H9 (cell line): ENCODE data around the gene ANKRD2. TPM values are rescaled to one million over a fixed set of nuclear protein-coding genes. Genes with fewer than 3 reads are reported as not detected.

Source experiments
- DNase-seq: peaks from one replicate; pipeline ENCODE4 v3.0.0-alpha.2; 2017
- H2AFZ ChIP-seq: one replicate; pipeline ENCODE4 v1.6.1; 2013; ENCODE audit warnings: mild to moderate bottlenecking, low read length, control low read depth, moderate library complexity
- H2AK5ac ChIP-seq: 2 replicates; pipeline ENCODE4 v1.6.1; 2013; ENCODE audit warnings: low read length, control low read depth, mixed read lengths; ENCODE audit not compliant: insufficient read length
- H2BK120ac ChIP-seq: one replicate; pipeline ENCODE4 v1.6.1; 2013; ENCODE audit warnings: low read depth, mild to moderate bottlenecking, low read length, control low read depth, inconsistent platforms; ENCODE audit not compliant: poor library complexity, severe bottlenecking
- H2BK12ac ChIP-seq: 2 replicates; pipeline ENCODE4 v1.6.1; 2013; ENCODE audit warnings: low read length, control low read depth, mixed read lengths, low read depth; ENCODE audit not compliant: insufficient read length
- H2BK15ac ChIP-seq: 2 replicates; pipeline ENCODE4 v1.6.1; 2013; ENCODE audit warnings: low read depth, low read length, control low read depth
- H2BK20ac ChIP-seq: one replicate; pipeline ENCODE4 v1.6.1; 2013; ENCODE audit warnings: low read depth, mild to moderate bottlenecking, low read length, control low read depth, inconsistent platforms; ENCODE audit not compliant: poor library complexity, severe bottlenecking
- H2BK5ac ChIP-seq: 2 replicates; pipeline ENCODE4 v1.6.1; 2013; ENCODE audit warnings: low read length, control low read depth, mixed read lengths; ENCODE audit not compliant: insufficient read length
- H3K14ac ChIP-seq: 2 replicates; pipeline ENCODE4 v1.6.1; 2013; ENCODE audit warnings: low read length, control low read depth; ENCODE audit not compliant: insufficient read depth
- H3K18ac ChIP-seq: 2 replicates; pipeline ENCODE4 v1.6.1; 2013; ENCODE audit warnings: low read depth, mild to moderate bottlenecking, mixed read lengths, low read length, control low read depth; ENCODE audit not compliant: insufficient read length
- H3K23ac ChIP-seq: 2 replicates; pipeline ENCODE4 v1.6.1; 2013; ENCODE audit warnings: low read length, control low read depth, mixed read lengths, low read depth; ENCODE audit not compliant: insufficient read length
- H3K23me2 ChIP-seq: 2 replicates; pipeline ENCODE4 v1.6.1; 2013; ENCODE audit warnings: low read depth, mild to moderate bottlenecking, mixed read lengths, low read length, control low read depth; ENCODE audit not compliant: insufficient read length, poor library complexity, severe bottlenecking
- H3K27ac ChIP-seq: 2 replicates; pipeline ENCODE4 v1.5.1; 2013; ENCODE audit warnings: low read length, control low read depth, mixed read lengths, low read depth; ENCODE audit not compliant: insufficient read length
- H3K27me3 ChIP-seq: 2 replicates; pipeline ENCODE4 v1.6.1; 2013; ENCODE audit warnings: low read length, control low read depth, inconsistent platforms; ENCODE audit not compliant: insufficient read depth
- H3K4ac ChIP-seq: 2 replicates; pipeline ENCODE4 v1.6.1; 2013; ENCODE audit warnings: low read depth, mild to moderate bottlenecking, control low read depth, inconsistent platforms, low read length, moderate library complexity
- H3K4me1 ChIP-seq: 2 replicates; pipeline ENCODE4 v1.6.1; 2013; ENCODE audit warnings: low read length, control low read depth, inconsistent platforms; ENCODE audit not compliant: insufficient read depth
- H3K4me2 ChIP-seq: 2 replicates; pipeline ENCODE4 v1.6.1; 2013; ENCODE audit warnings: low read length, control low read depth, mixed read lengths; ENCODE audit not compliant: insufficient read length, insufficient read depth
- H3K56ac ChIP-seq: 2 replicates; pipeline ENCODE4 v1.6.1; 2013; ENCODE audit warnings: low read depth, mild to moderate bottlenecking, mixed read lengths, low read length, control low read depth; ENCODE audit not compliant: insufficient read length
- H3K79me1 ChIP-seq: 2 replicates; pipeline ENCODE4 v1.6.1; 2013; ENCODE audit warnings: low read depth, mild to moderate bottlenecking, moderate library complexity, low read length, control low read depth, inconsistent platforms; ENCODE audit not compliant: insufficient read depth, poor library complexity, severe bottlenecking
- H3K79me2 ChIP-seq: 2 replicates; pipeline ENCODE4 v1.6.1; 2013; ENCODE audit warnings: low read length, control low read depth, inconsistent platforms; ENCODE audit not compliant: insufficient read depth
- H3K9ac ChIP-seq: 2 replicates; pipeline ENCODE4 v1.6.1; 2013; ENCODE audit warnings: low read length, control low read depth, mixed read lengths; ENCODE audit not compliant: insufficient read length; ENCODE audit errors: extremely low read depth
- H3K9me3 ChIP-seq: one replicate; pipeline ENCODE4 v1.6.1; 2013; ENCODE audit warnings: low read depth, low read length, inconsistent platforms; ENCODE audit not compliant: control insufficient read depth
- H3T11ph ChIP-seq: one replicate; pipeline ENCODE4 v1.6.1; 2013; ENCODE audit warnings: mild to moderate bottlenecking, low read length, control low read depth, inconsistent platforms
- H4K20me1 ChIP-seq: one replicate; pipeline ENCODE4 v1.6.1; 2013; ENCODE audit not compliant: control insufficient read depth, insufficient read length, insufficient read depth
- H4K5ac ChIP-seq: 2 replicates; pipeline ENCODE4 v1.6.1; 2013; ENCODE audit warnings: low read depth, mild to moderate bottlenecking, mixed read lengths, low read length, control low read depth; ENCODE audit not compliant: insufficient read length
- H4K8ac ChIP-seq: replicated peaks from 2 replicates; pipeline ENCODE4 v1.6.1; 2013; ENCODE audit warnings: low read length, control low read depth, mixed read lengths, low read depth; ENCODE audit not compliant: insufficient read length
- H4K91ac ChIP-seq: 2 replicates; pipeline ENCODE4 v1.6.1; 2013; ENCODE audit warnings: low read depth, mild to moderate bottlenecking, moderate library complexity, mixed read lengths, low read length, control low read depth; ENCODE audit not compliant: insufficient read length
- H3K27ac Mint-ChIP-seq, 3 experiments: 2 replicates in 2 of 3; 3 replicates in 1 of 3; pipeline ENCODE4 v1.8.0; 2020 to 2021; ENCODE audit warnings: mixed read lengths in 3 of 3, mild to moderate bottlenecking in 1 of 3, moderate library complexity in 1 of 3
- H3K27me3 Mint-ChIP-seq: 2 replicates; pipeline ENCODE4 v1.8.0; 2021; ENCODE audit warnings: low read depth, mild to moderate bottlenecking, moderate library complexity, mixed read lengths
- H3K36me3 Mint-ChIP-seq, 3 experiments: 2 replicates in 2 of 3; 3 replicates in 1 of 3; pipeline ENCODE4 v1.8.0; 2020 to 2021; ENCODE audit warnings: low read depth in 3 of 3, mixed read lengths in 3 of 3; ENCODE audit not compliant: insufficient read depth in 1 of 3
- H3K4me1 Mint-ChIP-seq, 2 experiments: 2 replicates each; pipeline ENCODE4 v1.8.0; 2020; ENCODE audit warnings: mixed read lengths in 2 of 2
- H3K4me3 Mint-ChIP-seq, 2 experiments: 2 replicates in 1 of 2; 3 replicates in 1 of 2; pipeline ENCODE4 v1.8.0; 2020 to 2021; ENCODE audit warnings: mild to moderate bottlenecking in 2 of 2, mixed read lengths in 2 of 2, moderate library complexity in 1 of 2
- H3K9me3 Mint-ChIP-seq, 2 experiments: 2 replicates in 1 of 2; 3 replicates in 1 of 2; pipeline ENCODE4 v1.8.0; 2020; ENCODE audit warnings: mild to moderate bottlenecking in 2 of 2, mixed read lengths in 2 of 2, moderate library complexity in 1 of 2
- WGBS: extraction: QIAGEN DNeasy Blood & Tissue Kit; methylation state at CpG from one replicate; pipeline ENCODE4 v1.1.7; 2013; ENCODE audit warnings: missing lambda C conversion rate, low lambda C conversion rate, mixed read lengths; ENCODE audit not compliant: insufficient read length; ENCODE audit errors: extremely low coverage; 5-methylcytosine and 5-hydroxymethylcytosine counted together
- total RNA-seq: library from RNA; stranded (reverse); gene quantifications from 2 replicates; pipeline ENCODE4 v1.2.1, GENCODE V29; 2021
- TF ChIP-seq, protein P1 (sequence below): fragments of 200-600 bp; sonication (generic); conservative IDR thresholded peaks from 3 replicates; pipeline ENCODE4 v1.8.0; 2021; ENCODE audit warnings: antibody characterized with exemption, mild to moderate bottlenecking

ANKRD2 gene
- total RNA-seq, 1 experiment from 2014 or later = not detected

DNA sequence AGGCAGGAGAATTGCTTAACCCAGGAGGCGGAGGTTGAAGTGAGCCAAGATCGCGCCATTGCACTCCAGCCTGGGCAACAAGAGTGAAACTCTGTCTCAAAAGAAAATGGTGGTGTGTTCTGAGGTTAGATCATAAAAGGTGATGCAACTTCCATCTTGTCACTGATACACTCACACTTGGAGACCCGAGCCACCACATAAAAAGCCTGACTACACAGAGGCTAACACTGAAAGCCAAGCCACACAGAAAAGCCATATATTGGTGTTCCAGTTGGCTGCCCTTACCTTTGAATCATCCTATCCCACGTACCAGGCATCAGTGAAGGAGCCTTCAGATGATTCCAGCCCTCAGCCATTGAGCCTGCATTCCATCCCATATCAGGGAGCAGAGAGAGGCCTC, 56.7 kb downstream of the ANKRD2 start:
- 0 out of 2 replicates have a peak, but pooled peaks cover 3% of the 10 kb centered on the region for H3K79me2 ChIP-seq
- H3K79me1 ChIP-seq = no peaks in the 10 kb centered on the region
- peak overlapping the region in 1 of 3 experiments; percentile 13; a peak in 1 of 7 replicates for H3K27ac Mint-ChIP-seq
- no CpG with 5 or more reads among the region's 5 CpGs for WGBS
- H3K9me3 ChIP-seq = no peaks in the 10 kb centered on the region
- no peak overlapping the region for H3K4ac ChIP-seq
- H3K14ac ChIP-seq = no peak overlapping the region
- H3T11ph ChIP-seq = no peak overlapping the region
- H4K91ac ChIP-seq = no peak overlapping the region
- H3K4me1 ChIP-seq = no peaks in the 10 kb centered on the region
- H2BK5ac ChIP-seq = no peak overlapping the region
- H3K9me3 Mint-ChIP-seq = no peaks in the 10 kb centered on the region; a peak in 1 of 5 replicates
- no peaks in the 10 kb centered on the region for H4K20me1 ChIP-seq
- H2BK120ac ChIP-seq = no peak overlapping the region
- H3K56ac ChIP-seq = no peak overlapping the region
- peaks cover 9 to 11% of the 10 kb centered on the region in 2 experiments for H3K4me1 Mint-ChIP-seq
- H3K23me2 ChIP-seq = peaks cover 7% of the 10 kb centered on the region
- H4K5ac ChIP-seq = no peak overlapping the region
- H3K4me2 ChIP-seq = no peak overlapping the region
- no peak overlapping the region for H2BK15ac ChIP-seq
- H3K27me3 ChIP-seq = no peaks in the 10 kb centered on the region
- no peak overlapping the region for H4K8ac ChIP-seq
- H3K27ac ChIP-seq = no peak overlapping the region
- no peak overlapping the region for H3K23ac ChIP-seq
- no peak overlapping the region for H2AFZ ChIP-seq
- no peaks in the 10 kb centered on the region for H3K27me3 Mint-ChIP-seq
- no peak overlapping the region for H3K18ac ChIP-seq
- H2AK5ac ChIP-seq = no peak overlapping the region
- no peak overlapping the region for H2BK20ac ChIP-seq
- TF ChIP-seq, protein P1, sequence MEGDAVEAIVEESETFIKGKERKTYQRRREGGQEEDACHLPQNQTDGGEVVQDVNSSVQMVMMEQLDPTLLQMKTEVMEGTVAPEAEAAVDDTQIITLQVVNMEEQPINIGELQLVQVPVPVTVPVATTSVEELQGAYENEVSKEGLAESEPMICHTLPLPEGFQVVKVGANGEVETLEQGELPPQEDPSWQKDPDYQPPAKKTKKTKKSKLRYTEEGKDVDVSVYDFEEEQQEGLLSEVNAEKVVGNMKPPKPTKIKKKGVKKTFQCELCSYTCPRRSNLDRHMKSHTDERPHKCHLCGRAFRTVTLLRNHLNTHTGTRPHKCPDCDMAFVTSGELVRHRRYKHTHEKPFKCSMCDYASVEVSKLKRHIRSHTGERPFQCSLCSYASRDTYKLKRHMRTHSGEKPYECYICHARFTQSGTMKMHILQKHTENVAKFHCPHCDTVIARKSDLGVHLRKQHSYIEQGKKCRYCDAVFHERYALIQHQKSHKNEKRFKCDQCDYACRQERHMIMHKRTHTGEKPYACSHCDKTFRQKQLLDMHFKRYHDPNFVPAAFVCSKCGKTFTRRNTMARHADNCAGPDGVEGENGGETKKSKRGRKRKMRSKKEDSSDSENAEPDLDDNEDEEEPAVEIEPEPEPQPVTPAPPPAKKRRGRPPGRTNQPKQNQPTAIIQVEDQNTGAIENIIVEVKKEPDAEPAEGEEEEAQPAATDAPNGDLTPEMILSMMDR = no peak
- no peak for DNase-seq
- no peak overlapping the region for H3K9ac ChIP-seq
- no peak overlapping the region for H2BK12ac ChIP-seq
- peaks cover 0 to 2% (median 2%) of the 10 kb centered on the region in 3 experiments; a peak in 4 of 7 replicates for H3K36me3 Mint-ChIP-seq
- H3K4me3 Mint-ChIP-seq = no peak overlapping the region; a peak in 1 of 5 replicates
